ENCODE data around the gene ELK3. TPM values are rescaled to one million over a fixed set of nuclear protein-coding genes. Genes with fewer than 3 reads are reported as not detected.
A peak's percentile ranks its signal among the peaks of the same experiment; 100 is the strongest.

ELK3 gene
- total and polyA plus RNA-seq, 10 donors = 14.5 to 92.7 (median 52.9) TPM

GRCh38 chr12:96227365-96228106, 33.4 kb downstream of the ELK3 start:
- H3K9me3 ChIP-seq = no peaks in the 10 kb centered on the region
- H3K27ac ChIP-seq = no peak overlapping the region
- H3K4me1 ChIP-seq = peaks cover 0 to 53% (median 26%) of the 10 kb centered on the region in 6 donors
- peaks cover 0 to 98% (median 20%) of the 10 kb centered on the region in 6 donors for H3K36me3 ChIP-seq
- WGBS, 5 donors = 58 to 79% (median 74%) methylated on average over 12 of the region's 12 CpGs
- no peak overlapping the region for H3K4me3 ChIP-seq
- no peaks in the 10 kb centered on the region for H3K27me3 ChIP-seq (replicated peaks in 1 of 7)
- peak; percentile 50 for DNase-seq
- no peak for TF ChIP-seq CTCF (IDR thresholded peaks at IDR 0.05 in 8 of 11, conservative IDR thresholded peaks at IDR 0.05 in 3 of 11)
- TF ChIP-seq POLR2AphosphoS5 (IDR thresholded peaks at IDR 0.05) = no peak
- TF ChIP-seq POLR2A (IDR thresholded peaks at IDR 0.05) = no peak
- intact Hi-C loops (cut with DNase I; ENCODE audit: low total_unique reads) = loop anchor here (10.0 kb wide), 1 partner anchor 167 kb away; no protein-coding TSS in a partner anchor

- DNase-seq = no peak
- Histone ChIP-seq H3K4me1 (peaks cover 0 to 54% (median 27%) of the 10 kb centered on the region in 6 donors), H3K27ac (no peak overlapping the region), H3K27me3 (replicated peaks in 1 of 7) (no peaks in the 10 kb centered on the region), H3K4me3 (no peak overlapping the region), H3K36me3 (peaks cover 0 to 93% (median 19%) of the 10 kb centered on the region in 6 donors), H3K9me3 (no peaks in the 10 kb centered on the region)
- TF ChIP-seq POLR2A (IDR thresholded peaks at IDR 0.05) (no peak), CTCF (IDR thresholded peaks at IDR 0.05 in 8 of 11, conservative IDR thresholded peaks at IDR 0.05 in 3 of 11) (no peak), POLR2AphosphoS5 (IDR thresholded peaks at IDR 0.05) (no peak)
- 79 to 93% (median 85%) methylated on average over 11 to 12 of the region's 12 CpGs for WGBS, 5 donors
- intact Hi-C loops (cut with DNase I; ENCODE audit: low total_unique reads) = loop anchor here (10.0 kb wide), 1 partner anchor 166 kb away; no protein-coding TSS in a partner anchor
Measured at GRCh38 chr12:96228566-96229248, 34.5 kb downstream of the ELK3 start.

GRCh38 chr12:96230646-96231045, 36.5 kb downstream of the ELK3 start:
- no peak for TF ChIP-seq POLR2AphosphoS5 (IDR thresholded peaks at IDR 0.05)
- no peak for TF ChIP-seq POLR2A (IDR thresholded peaks at IDR 0.05)
- no peak for TF ChIP-seq CTCF (IDR thresholded peaks at IDR 0.05 in 8 of 11, conservative IDR thresholded peaks at IDR 0.05 in 3 of 11)
- Histone ChIP-seq H3K4me1 (peaks cover 5 to 54% (median 32%) of the 10 kb centered on the region in 6 donors), H3K27ac (no peak overlapping the region), H3K36me3 (peaks cover 0 to 90% (median 7%) of the 10 kb centered on the region in 6 donors), H3K27me3 (replicated peaks in 1 of 7) (no peaks in the 10 kb centered on the region), H3K9me3 (no peaks in the 10 kb centered on the region), H3K4me3 (no peak overlapping the region)
- WGBS, 5 donors = 90 to 94% (median 91%) methylated on average over 10 to 13 of the region's 13 CpGs
- DNase-seq = peak; percentile 38
- intact Hi-C loops (cut with DNase I; ENCODE audit: low total_unique reads) = no loop called here

- Histone ChIP-seq H3K27me3 (replicated peaks in 1 of 7) (no peaks in the 10 kb centered on the region), H3K27ac (peak overlapping the region in 3 of 8 donors; percentile 2 to 53 (median 35)), H3K9me3 (no peaks in the 10 kb centered on the region), H3K36me3 (peaks cover 0 to 81% (median 4%) of the 10 kb centered on the region in 6 donors), H3K4me1 (peaks cover 15 to 56% (median 39%) of the 10 kb centered on the region in 6 donors), H3K4me3 (no peak overlapping the region)
- intact Hi-C loops (cut with DNase I; ENCODE audit: low total_unique reads) = no loop called here
- no peak for TF ChIP-seq CTCF (IDR thresholded peaks at IDR 0.05 in 8 of 11, conservative IDR thresholded peaks at IDR 0.05 in 3 of 11)
- TF ChIP-seq POLR2A (IDR thresholded peaks at IDR 0.05) = no peak
- no peak for TF ChIP-seq POLR2AphosphoS5 (IDR thresholded peaks at IDR 0.05)
- no peak for DNase-seq
- 70 to 86% (median 82%) methylated on average over 7 of the region's 7 CpGs for WGBS, 5 donors
Measured at GRCh38 chr12:96233168-96233567, 39.0 kb downstream of the ELK3 start.

Measured in spleen (tissue), 11 donors.